Cardiac fibroblast (primary cell): ENCODE results near the gene NUP62.

Source experiments
- DNase-seq, 2 donors: peaks; one replicate each; pipeline versions ENCODE4 v3.0.0 to v3.0.0-alpha.2; 2010; ENCODE audit warnings: low read depth in 2 of 2
- H3K4me3 ChIP-seq, 2 donors: replicated peaks in 1 of 2; 1 replicate in 1 of 2; 2 replicates in 1 of 2; pipeline ENCODE4 v1.5.1; 2011; ENCODE audit warnings: low read depth in 2 of 2, low read length in 2 of 2, mild to moderate bottlenecking in 2 of 2, moderate library complexity in 1 of 2
- TF ChIP-seq, protein P1 (sequence below): IDR thresholded peaks from one replicate; pipeline ENCODE4 v1.5.1; 2011; ENCODE audit warnings: low read depth, mild to moderate bottlenecking, low read length, inconsistent platforms

The NUP62 gene

GRCh38 chr19:49910179-49910578 lies 19.1 kb downstream of the NUP62 start:
- H3K4me3 ChIP-seq: no peak overlapping the region
- no peak for DNase-seq
- TF ChIP-seq, protein P1, sequence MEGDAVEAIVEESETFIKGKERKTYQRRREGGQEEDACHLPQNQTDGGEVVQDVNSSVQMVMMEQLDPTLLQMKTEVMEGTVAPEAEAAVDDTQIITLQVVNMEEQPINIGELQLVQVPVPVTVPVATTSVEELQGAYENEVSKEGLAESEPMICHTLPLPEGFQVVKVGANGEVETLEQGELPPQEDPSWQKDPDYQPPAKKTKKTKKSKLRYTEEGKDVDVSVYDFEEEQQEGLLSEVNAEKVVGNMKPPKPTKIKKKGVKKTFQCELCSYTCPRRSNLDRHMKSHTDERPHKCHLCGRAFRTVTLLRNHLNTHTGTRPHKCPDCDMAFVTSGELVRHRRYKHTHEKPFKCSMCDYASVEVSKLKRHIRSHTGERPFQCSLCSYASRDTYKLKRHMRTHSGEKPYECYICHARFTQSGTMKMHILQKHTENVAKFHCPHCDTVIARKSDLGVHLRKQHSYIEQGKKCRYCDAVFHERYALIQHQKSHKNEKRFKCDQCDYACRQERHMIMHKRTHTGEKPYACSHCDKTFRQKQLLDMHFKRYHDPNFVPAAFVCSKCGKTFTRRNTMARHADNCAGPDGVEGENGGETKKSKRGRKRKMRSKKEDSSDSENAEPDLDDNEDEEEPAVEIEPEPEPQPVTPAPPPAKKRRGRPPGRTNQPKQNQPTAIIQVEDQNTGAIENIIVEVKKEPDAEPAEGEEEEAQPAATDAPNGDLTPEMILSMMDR: no peak

DNA sequence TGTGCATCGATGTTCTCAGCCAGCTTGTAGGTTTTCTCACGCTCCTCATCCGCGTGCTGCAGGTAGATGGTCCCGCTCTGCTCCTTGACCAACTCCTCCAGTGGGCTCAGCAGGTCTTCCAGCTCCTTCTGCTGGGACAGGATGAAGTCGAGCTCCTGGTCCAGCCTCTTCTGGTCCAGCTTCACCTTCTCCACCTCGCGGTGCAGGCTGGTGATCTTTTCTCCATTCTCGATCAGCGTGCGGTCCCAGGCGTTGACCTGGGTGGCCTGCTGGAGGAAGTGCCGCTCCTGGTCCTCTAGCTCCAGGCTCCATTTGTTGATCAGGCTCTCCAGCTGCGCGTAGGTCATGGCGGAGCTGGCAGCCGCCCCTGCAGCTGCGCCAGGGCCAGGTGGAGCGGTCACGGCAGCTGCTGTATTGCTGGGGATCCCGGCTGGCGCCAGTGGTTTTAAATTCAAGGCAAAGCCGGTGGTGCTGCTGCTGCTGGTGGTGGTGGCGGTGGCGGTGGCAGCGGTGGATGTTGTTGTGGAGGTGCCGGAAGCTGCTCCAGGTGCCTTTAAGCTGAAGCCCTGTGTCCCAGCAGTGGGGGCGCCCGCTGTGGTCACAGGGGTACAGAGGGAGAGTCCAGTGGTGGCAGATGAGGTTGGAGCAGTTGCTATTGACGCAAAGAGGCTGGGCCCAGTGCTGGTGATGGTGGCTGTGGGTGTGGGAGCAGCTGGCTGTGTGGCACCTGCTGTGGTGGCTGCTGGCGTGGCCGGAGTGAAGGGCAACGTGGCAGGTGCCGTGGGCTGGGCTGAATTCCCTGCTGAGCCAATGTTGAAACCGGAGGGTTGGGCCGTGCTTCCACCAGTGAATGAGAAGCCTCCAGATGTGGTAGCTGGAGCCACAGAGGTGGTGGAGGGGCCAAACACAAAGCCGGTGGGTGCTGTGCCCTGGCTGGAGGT lies 20.6 kb downstream of the NUP62 start:
- TF ChIP-seq, protein P1: no peak
- H3K4me3 ChIP-seq: no peak overlapping the region
- no peak for DNase-seq

- no peak for DNase-seq
- no peak overlapping the region for H3K4me3 ChIP-seq
- TF ChIP-seq, protein P1: no peak
Observed at GRCh38 chr19:49907745-49908446, 21.4 kb downstream of the NUP62 start.

DNA sequence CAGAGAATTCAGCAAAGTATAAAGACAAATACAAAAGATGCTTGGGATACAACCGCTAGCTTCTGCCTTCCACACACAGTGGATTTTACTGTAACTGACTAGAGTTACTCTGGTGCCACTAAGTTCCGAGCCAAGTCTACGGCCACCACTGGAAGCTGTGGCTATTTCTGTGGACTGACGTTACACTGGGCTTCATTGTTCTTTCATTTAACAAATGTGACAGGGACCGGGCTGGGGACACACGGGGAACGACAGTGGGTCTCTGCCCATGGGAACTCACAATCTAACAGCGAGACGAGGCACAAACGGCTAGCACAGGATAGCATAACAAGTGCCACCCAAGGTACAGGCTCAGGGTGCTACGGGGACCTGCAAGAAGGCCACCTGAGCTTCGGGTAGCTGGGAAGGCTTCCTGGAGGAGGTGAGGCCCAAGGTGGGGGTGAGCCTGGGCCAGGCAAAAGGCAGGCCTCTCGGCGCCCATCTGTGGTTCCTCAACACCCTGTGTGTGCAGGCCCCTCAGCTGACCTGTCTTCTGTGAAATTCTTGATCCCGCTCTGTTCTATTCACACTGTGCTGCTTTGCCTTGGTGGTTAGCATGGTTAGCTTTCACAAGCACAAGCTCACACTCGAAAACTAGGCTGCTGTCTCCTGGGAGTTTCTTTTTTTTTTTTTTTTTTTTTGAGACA lies 22.3 kb downstream of the NUP62 start:
- TF ChIP-seq, protein P1: no peak
- no peak for DNase-seq
- no peak overlapping the region for H3K4me3 ChIP-seq

- TF ChIP-seq, protein P1: no peak
- H3K4me3 ChIP-seq: no peak overlapping the region
- no peak for DNase-seq
Observed at GRCh38 chr19:49904136-49904535, 25.2 kb downstream of the NUP62 start.

GRCh38 chr19:49896863-49897621 lies 32.3 kb downstream of the NUP62 start, which contains the start of gene IL4I1:
IL4I1 (minus strand) TSS chr19:49896887; CDS start chr19:49896160, 727 bp downstream.
- peak; percentile 18 to 40 for DNase-seq
- H3K4me3 ChIP-seq: no peak within 1 kb of the TSS
- TF ChIP-seq, protein P1: no peak
